DND-41 (cell line): ENCODE measurements around the gene SMYD4.

Experiments
- EZH2 ChIP-seq: IDR thresholded peaks from 3 replicates; pipeline ENCODE4 v1.6.1; 2012; ENCODE audit warnings: borderline replicate concordance, low read depth, mild to moderate bottlenecking, moderate library complexity, low read length, inconsistent platforms; ENCODE audit not compliant: severe bottlenecking
- TF ChIP-seq, protein P1 (sequence below): IDR thresholded peaks from 2 replicates; pipeline ENCODE4 v1.5.1; 2012; ENCODE audit warnings: borderline replicate concordance, low read length, moderate library complexity, mild to moderate bottlenecking; ENCODE audit not compliant: poor library complexity, severe bottlenecking; ENCODE audit errors: extremely low read depth

DNA sequence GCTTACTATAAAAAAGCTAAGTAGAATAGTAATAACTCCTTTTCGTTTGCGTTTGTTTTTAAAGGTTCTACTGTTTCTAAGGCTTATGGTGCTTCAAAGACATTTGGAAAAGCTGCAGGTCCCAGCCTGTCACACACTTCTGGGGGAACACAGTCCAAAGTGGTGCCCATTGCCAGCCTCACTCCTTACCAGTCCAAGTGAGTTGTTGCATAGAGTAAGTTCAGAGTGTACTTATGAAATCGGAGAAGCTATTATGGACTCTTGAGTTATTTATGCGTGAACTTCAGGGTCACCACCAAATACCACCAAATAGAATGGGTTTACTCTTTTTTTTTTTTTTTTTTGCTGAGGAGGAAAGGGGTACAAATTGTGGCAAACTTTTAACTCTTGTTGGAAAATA is 45.9 kb upstream of the SMYD4 start:
- TF ChIP-seq, protein P1, sequence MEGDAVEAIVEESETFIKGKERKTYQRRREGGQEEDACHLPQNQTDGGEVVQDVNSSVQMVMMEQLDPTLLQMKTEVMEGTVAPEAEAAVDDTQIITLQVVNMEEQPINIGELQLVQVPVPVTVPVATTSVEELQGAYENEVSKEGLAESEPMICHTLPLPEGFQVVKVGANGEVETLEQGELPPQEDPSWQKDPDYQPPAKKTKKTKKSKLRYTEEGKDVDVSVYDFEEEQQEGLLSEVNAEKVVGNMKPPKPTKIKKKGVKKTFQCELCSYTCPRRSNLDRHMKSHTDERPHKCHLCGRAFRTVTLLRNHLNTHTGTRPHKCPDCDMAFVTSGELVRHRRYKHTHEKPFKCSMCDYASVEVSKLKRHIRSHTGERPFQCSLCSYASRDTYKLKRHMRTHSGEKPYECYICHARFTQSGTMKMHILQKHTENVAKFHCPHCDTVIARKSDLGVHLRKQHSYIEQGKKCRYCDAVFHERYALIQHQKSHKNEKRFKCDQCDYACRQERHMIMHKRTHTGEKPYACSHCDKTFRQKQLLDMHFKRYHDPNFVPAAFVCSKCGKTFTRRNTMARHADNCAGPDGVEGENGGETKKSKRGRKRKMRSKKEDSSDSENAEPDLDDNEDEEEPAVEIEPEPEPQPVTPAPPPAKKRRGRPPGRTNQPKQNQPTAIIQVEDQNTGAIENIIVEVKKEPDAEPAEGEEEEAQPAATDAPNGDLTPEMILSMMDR = no peak
- no peak for TF ChIP-seq EZH2
